Dendritic cell treated with granulocyte-macrophage colony-stimulating factor and Interleukin-4, amounts not matched to agents 40 ng/mL and 50 ng/mL, for 4 days (primary cell): ENCODE measurements around the gene CHI3L1.
A peak's percentile ranks its signal among the peaks of the same experiment; 100 is the strongest.

Source experiments
- H3K27ac Mint-ChIP-seq: one replicate; pipeline ENCODE4 v1.8.0; 2022; ENCODE audit warnings: mild to moderate bottlenecking, mixed read lengths
- H3K27me3 Mint-ChIP-seq: one replicate; pipeline ENCODE4 v1.8.0; 2022; ENCODE audit warnings: mild to moderate bottlenecking, mixed read lengths
- H3K36me3 Mint-ChIP-seq: one replicate; pipeline ENCODE4 v1.8.0; 2022; ENCODE audit warnings: low read depth, mixed read lengths
- H3K4me1 Mint-ChIP-seq: one replicate; pipeline ENCODE4 v1.8.0; 2022; ENCODE audit warnings: low read depth, mixed read lengths
- H3K4me3 Mint-ChIP-seq: one replicate; pipeline ENCODE4 v1.8.0; 2022; ENCODE audit warnings: mild to moderate bottlenecking, moderate library complexity, mixed read lengths
- H3K9me3 Mint-ChIP-seq: one replicate; pipeline ENCODE4 v1.8.0; 2022; ENCODE audit warnings: mixed read lengths
- intact Hi-C: fragments of 100-400 bp; cut with micrococcal nuclease; formaldehyde crosslinking; loops from one replicate; pipeline ENCODE4 v1.15.0; 2022

CHI3L1 gene

GRCh38 chr1:203199816-203200571 lies 13.5 kb upstream of the CHI3L1 start:
- Mint-ChIP-seq H3K36me3 (no peaks in the 10 kb centered on the region), H3K4me3 (no peak overlapping the region), H3K9me3 (peaks cover 8% of the 10 kb centered on the region), H3K27ac (no peak overlapping the region), H3K27me3 (peaks cover 19% of the 10 kb centered on the region), H3K4me1 (peaks cover 50% of the 10 kb centered on the region)
- intact Hi-C loops: no loop called here

- H3K9me3 Mint-ChIP-seq: peaks cover 8% of the 10 kb centered on the region
- intact Hi-C loops: no loop called here
- H3K27me3 Mint-ChIP-seq: peaks cover 19% of the 10 kb centered on the region
- peaks cover 50% of the 10 kb centered on the region for H3K4me1 Mint-ChIP-seq
- no peak overlapping the region for H3K27ac Mint-ChIP-seq
- no peak overlapping the region for H3K4me3 Mint-ChIP-seq
- no peaks in the 10 kb centered on the region for H3K36me3 Mint-ChIP-seq
These were observed 12.9 kb upstream of the CHI3L1 start for GRCh38 chr1:203199481-203199815.

- H3K27me3 Mint-ChIP-seq: peaks cover 19% of the 10 kb centered on the region
- no peak overlapping the region for H3K4me3 Mint-ChIP-seq
- intact Hi-C loops: no loop called here
- H3K4me1 Mint-ChIP-seq: peaks cover 50% of the 10 kb centered on the region
- peaks cover 8% of the 10 kb centered on the region for H3K9me3 Mint-ChIP-seq
- H3K27ac Mint-ChIP-seq: no peak overlapping the region
- H3K36me3 Mint-ChIP-seq: no peaks in the 10 kb centered on the region
These were observed 12.5 kb upstream of the CHI3L1 start for GRCh38 chr1:203199002-203199401.

- H3K27me3 Mint-ChIP-seq: peaks cover 19% of the 10 kb centered on the region
- intact Hi-C loops: no loop called here
- peaks cover 8% of the 10 kb centered on the region for H3K9me3 Mint-ChIP-seq
- peaks cover 38% of the 10 kb centered on the region for H3K4me1 Mint-ChIP-seq
- no peaks in the 10 kb centered on the region for H3K36me3 Mint-ChIP-seq
- no peak overlapping the region for H3K27ac Mint-ChIP-seq
- H3K4me3 Mint-ChIP-seq: no peak overlapping the region
These were observed 11.1 kb upstream of the CHI3L1 start for GRCh38 chr1:203197625-203198024.

- Mint-ChIP-seq H3K4me3 (no peak overlapping the region), H3K4me1 (peaks cover 25% of the 10 kb centered on the region)
These were observed 9.9 kb upstream of the CHI3L1 start for GRCh38 chr1:203196371-203196770.

GRCh38 chr1:203190949-203191348 lies 4.4 kb upstream of the CHI3L1 start:
- intact Hi-C loops: no loop called here
- Mint-ChIP-seq H3K9me3 (no peaks in the 10 kb centered on the region), H3K4me1 (peaks cover 20% of the 10 kb centered on the region), H3K4me3 (no peak overlapping the region), H3K27me3 (peaks cover 19% of the 10 kb centered on the region), H3K36me3 (no peaks in the 10 kb centered on the region), H3K27ac (no peak overlapping the region)

More at GRCh38 chr1:203196371-203196770, 9.9 kb upstream of the CHI3L1 start:
- Mint-ChIP-seq H3K27ac (no peak overlapping the region), H3K9me3 (peaks cover 8% of the 10 kb centered on the region), H3K27me3 (peaks cover 19% of the 10 kb centered on the region), H3K36me3 (no peaks in the 10 kb centered on the region)
- intact Hi-C loops: no loop called here

- H3K27me3 Mint-ChIP-seq: peaks cover 19% of the 10 kb centered on the region
- intact Hi-C loops: no loop called here
- no peak overlapping the region for H3K27ac Mint-ChIP-seq
- H3K9me3 Mint-ChIP-seq: no peaks in the 10 kb centered on the region
- H3K4me1 Mint-ChIP-seq: peaks cover 20% of the 10 kb centered on the region
- H3K36me3 Mint-ChIP-seq: no peaks in the 10 kb centered on the region
- H3K4me3 Mint-ChIP-seq: no peak overlapping the region
These were observed 3.4 kb upstream of the CHI3L1 start for GRCh38 chr1:203189951-203190352.

GRCh38 chr1:203188686-203189232 lies 2.3 kb upstream of the CHI3L1 start:
- Mint-ChIP-seq H3K36me3 (no peaks in the 10 kb centered on the region), H3K27me3 (peaks cover 19% of the 10 kb centered on the region), H3K4me1 (peaks cover 20% of the 10 kb centered on the region), H3K9me3 (no peaks in the 10 kb centered on the region), H3K27ac (no peak overlapping the region), H3K4me3 (no peak overlapping the region)
- intact Hi-C loops: no loop called here

- Mint-ChIP-seq H3K27ac (no peak overlapping the region), H3K36me3 (no peaks in the 10 kb centered on the region), H3K4me1 (peaks cover 20% of the 10 kb centered on the region), H3K27me3 (peaks cover 20% of the 10 kb centered on the region), H3K4me3 (no peak overlapping the region), H3K9me3 (no peaks in the 10 kb centered on the region)
- intact Hi-C loops: no loop called here
These were observed 1.3 kb upstream of the CHI3L1 start for GRCh38 chr1:203187689-203188264.

GRCh38 chr1:203187304-203187685 lies 791 bp upstream of the CHI3L1 start:
- Mint-ChIP-seq H3K36me3 (no peaks in the 10 kb centered on the region), H3K4me1 (peaks cover 25% of the 10 kb centered on the region), H3K4me3 (no peak overlapping the region), H3K27me3 (peaks cover 20% of the 10 kb centered on the region), H3K9me3 (no peaks in the 10 kb centered on the region), H3K27ac (no peak overlapping the region)
- intact Hi-C loops: no loop called here

- peaks cover 30% of the 10 kb centered on the region for H3K4me1 Mint-ChIP-seq
- intact Hi-C loops: no loop called here
- no peak overlapping the region for H3K4me3 Mint-ChIP-seq
- no peaks in the 10 kb centered on the region for H3K9me3 Mint-ChIP-seq
- H3K36me3 Mint-ChIP-seq: no peaks in the 10 kb centered on the region
- H3K27ac Mint-ChIP-seq: peak overlapping the region; percentile 20
- H3K27me3 Mint-ChIP-seq: peaks cover 17% of the 10 kb centered on the region
These were observed 436 bp downstream of the CHI3L1 start for GRCh38 chr1:203186091-203186445.

GRCh38 chr1:203185585-203185984 lies 919 bp downstream of the CHI3L1 start:
- no peak overlapping the region for H3K4me3 Mint-ChIP-seq
- peak overlapping the region; percentile 31 for H3K27ac Mint-ChIP-seq
- peaks cover 19% of the 10 kb centered on the region for H3K27me3 Mint-ChIP-seq
- no peaks in the 10 kb centered on the region for H3K36me3 Mint-ChIP-seq
- peaks cover 30% of the 10 kb centered on the region for H3K4me1 Mint-ChIP-seq
- no peaks in the 10 kb centered on the region for H3K9me3 Mint-ChIP-seq
- intact Hi-C loops: no loop called here

GRCh38 chr1:203185061-203185461 lies 1.4 kb downstream of the CHI3L1 start:
- Mint-ChIP-seq H3K36me3 (no peaks in the 10 kb centered on the region), H3K27me3 (peaks cover 17% of the 10 kb centered on the region), H3K4me3 (no peak overlapping the region), H3K27ac (no peak overlapping the region), H3K9me3 (no peaks in the 10 kb centered on the region), H3K4me1 (peaks cover 30% of the 10 kb centered on the region)
- intact Hi-C loops: no loop called here

GRCh38 chr1:203184467-203184866 lies 2.0 kb downstream of the CHI3L1 start:
- Mint-ChIP-seq H3K9me3 (no peaks in the 10 kb centered on the region), H3K36me3 (no peaks in the 10 kb centered on the region), H3K27me3 (peaks cover 14% of the 10 kb centered on the region), H3K27ac (no peak overlapping the region), H3K4me1 (peaks cover 30% of the 10 kb centered on the region), H3K4me3 (no peak overlapping the region)
- intact Hi-C loops: no loop called here

- H3K27me3 Mint-ChIP-seq: peaks cover 17% of the 10 kb centered on the region
- no peaks in the 10 kb centered on the region for H3K9me3 Mint-ChIP-seq
- intact Hi-C loops: no loop called here
- H3K27ac Mint-ChIP-seq: no peak overlapping the region
- H3K36me3 Mint-ChIP-seq: no peaks in the 10 kb centered on the region
- H3K4me1 Mint-ChIP-seq: peaks cover 35% of the 10 kb centered on the region
- H3K4me3 Mint-ChIP-seq: no peak overlapping the region
These were observed 2.7 kb downstream of the CHI3L1 start for GRCh38 chr1:203183828-203184227.
